Right hindlimb (tissue), 1 donor: ENCODE measurements around the gene DGKB.
"Not testable (repeated sequence)": the region's sequence is repeated elsewhere in the genome, so short reads cannot be mapped to it uniquely, and the experiment has no call there.

Experiments used
- DNase-seq: peaks from one replicate; pipeline ENCODE4 v3.0.0-alpha.2; 2018

The DGKB gene

DNA sequence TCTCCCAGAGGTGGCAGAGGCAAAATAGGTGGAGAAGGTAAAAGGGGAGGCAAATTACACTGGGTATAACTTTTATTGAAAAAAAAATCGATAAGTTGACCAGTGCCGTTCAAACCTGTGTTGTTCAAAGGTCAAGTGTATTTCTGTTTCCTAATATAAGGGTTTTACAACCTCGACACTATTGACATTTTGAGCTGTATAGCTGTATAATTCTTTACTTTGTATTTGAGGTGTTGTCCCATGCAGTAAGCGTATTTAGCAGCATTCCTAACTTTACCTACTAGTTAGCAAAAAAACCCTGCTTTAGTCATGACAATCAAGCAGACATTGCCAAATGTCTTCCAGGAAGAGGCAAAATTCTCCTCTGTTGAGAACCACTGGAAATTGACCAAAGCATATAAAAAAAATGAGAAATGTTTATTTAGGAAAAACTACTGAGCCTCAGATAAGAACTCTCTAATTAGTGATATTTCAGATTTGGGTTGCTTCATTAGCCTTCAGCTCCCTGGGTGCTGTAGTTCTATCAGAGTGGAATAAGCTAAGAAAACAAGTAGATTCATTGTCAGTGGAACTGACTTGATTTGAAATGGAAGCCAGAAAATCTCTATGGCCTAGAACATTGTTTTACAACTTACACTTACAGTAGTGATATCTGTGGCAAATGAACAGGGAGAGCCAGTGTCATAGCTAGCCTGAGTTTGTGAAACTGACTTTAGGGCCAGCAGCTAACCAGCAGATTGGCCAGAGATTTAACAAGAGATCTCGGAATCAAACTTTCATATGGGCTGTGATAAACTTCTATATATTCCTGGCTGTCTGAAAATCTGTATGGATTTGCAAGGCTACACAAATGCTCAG, 331.6 kb downstream of the DGKB start:
- no peak for DNase-seq

- DNase-seq: no peak
Observed at GRCh38 chr7:14552060-14552459, 350.5 kb downstream of the DGKB start.

DNA sequence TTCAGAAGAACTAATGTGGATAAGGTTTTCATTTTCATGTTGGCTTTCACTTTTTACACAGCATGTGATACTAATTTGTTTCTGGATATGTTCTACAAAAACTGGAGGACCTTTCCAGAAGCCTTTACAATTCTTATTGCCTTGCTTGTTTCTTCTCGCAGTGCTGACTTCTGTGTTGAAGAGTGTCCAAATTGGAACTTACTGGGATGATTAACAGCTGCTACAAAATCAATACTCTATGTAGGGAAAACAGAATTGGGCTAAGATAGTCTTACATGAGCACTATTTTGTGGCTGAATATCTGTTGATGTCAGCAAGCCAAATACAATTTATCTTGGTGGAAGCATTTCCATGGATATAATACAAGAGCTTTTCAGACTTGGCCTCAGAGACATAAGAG, 351.2 kb downstream of the DGKB start:
- DNase-seq: peak; percentile 17

- no peak for DNase-seq
Observed at GRCh38 chr7:14542624-14543023, 359.9 kb downstream of the DGKB start.

- no peak for DNase-seq
Observed at GRCh38 chr7:14521183-14521582, 381.4 kb downstream of the DGKB start.

GRCh38 chr7:14510268-14510667, 392.3 kb downstream of the DGKB start:
- DNase-seq: no peak

DNA sequence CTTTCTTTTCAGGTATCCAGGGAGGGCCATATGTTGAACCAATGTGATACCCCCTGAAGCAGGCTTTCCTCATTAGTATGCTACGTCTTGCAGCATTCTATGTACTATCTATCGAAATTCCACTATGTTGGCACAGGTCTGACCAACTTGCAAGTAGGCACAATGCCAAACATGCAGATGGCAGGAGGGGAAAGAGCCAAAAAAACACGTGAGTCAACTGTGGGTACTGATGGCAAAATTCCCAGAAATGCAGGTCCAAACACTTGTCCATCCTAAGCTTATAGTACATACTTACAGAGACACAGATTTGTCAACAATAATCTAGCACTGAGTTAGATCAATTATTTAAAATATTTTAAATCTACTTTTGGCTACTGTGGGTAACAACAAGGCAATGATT, 394.9 kb downstream of the DGKB start:
- DNase-seq: peak; percentile 43

DNA sequence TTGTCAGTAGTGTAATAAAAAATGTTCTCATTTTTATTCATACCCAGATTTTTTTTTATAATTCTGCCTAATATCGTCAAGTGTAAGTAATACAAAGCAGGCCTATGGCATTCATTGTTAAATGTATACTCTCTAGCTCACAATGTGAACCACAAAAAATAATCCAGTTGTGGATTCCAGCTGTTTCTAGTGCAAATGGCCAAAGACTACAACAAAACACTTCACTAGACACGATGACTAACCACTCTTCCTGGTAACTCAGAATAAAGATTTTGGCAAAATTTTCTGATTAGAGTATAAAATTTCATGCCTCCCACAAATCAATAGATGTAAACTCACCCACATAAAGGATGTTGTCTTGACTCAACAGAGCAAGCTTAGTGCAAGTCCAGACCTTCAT, 396.6 kb downstream of the DGKB start:
- DNase-seq: no peak

GRCh38 chr7:14504134-14504533, 398.4 kb downstream of the DGKB start:
- peak; percentile 50 for DNase-seq

DNA sequence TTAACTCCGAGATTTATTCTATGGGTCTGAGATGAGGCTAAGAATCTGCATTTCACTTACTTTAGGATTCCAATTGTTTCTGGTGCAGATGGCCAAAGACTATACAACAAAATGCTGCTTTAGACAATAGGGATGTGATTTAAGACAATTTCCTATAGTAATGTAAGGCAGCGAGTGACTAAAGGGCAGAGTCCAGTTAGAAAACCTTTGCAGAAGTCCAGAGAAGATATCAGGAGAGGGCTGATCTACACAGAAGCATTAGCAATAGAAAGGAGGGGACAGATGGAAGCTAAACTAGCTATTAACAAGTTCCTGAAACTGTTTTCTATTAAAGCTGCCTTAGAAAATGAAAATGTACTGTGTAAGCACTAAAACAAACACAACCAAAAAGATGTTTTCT, 398.9 kb downstream of the DGKB start:
- DNase-seq: no peak

DNA sequence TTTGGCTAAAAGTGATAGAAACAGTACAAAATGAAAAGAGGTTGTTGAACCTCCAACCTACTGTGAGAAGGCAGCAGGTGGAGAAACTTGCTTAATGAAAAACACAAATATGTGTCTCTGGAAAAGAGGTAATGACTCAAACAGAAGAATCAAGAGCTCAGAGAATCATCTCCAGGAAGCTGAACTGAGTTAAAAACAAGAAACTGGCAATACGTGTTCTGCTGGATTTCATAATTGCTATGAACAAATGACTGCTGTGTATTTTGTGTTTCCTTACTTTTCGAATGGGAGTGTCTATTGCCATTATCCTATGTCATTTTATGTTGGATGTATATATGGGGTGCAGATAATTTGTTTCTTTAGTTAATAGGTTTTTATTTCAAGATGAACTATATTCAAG, 401.1 kb downstream of the DGKB start:
- DNase-seq: no peak

DNA sequence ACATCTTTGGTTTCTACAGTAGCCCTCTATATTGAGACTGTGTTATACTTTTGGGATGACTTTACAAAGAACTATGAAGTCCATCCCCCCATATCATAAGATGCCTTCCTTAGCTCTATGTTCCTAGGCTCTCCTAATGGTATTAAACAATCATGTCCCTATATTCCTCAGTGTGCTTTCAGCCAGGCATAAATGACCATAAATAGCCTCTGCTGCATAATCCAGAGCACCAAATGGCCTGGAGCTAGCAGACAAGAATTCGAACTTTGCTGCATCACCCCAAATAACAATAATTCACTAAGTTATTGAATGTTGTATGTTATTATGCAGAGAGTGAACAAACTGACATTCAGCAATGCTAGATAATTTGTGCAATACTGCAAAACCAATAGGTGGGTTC, 405.2 kb downstream of the DGKB start:
- no peak for DNase-seq

DNA sequence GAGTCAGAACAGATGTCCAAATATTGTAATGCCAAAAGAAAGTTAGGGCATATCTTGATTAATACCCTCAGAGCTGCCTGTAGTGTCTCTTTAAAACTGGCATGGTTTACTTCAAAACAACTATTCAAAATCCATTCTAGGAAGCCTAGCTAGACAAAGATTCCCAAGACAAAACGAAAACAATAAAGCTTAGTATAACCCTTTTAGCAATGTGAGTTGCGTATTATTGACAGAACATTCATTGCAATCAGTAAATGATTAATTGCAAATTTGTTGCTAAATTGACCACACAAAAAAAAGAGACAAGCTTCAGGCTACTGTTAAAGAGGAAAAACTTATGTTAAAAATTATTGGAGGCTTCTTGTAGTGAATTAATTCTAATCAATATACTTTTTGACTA, 406.9 kb downstream of the DGKB start:
- no peak for DNase-seq

DNA sequence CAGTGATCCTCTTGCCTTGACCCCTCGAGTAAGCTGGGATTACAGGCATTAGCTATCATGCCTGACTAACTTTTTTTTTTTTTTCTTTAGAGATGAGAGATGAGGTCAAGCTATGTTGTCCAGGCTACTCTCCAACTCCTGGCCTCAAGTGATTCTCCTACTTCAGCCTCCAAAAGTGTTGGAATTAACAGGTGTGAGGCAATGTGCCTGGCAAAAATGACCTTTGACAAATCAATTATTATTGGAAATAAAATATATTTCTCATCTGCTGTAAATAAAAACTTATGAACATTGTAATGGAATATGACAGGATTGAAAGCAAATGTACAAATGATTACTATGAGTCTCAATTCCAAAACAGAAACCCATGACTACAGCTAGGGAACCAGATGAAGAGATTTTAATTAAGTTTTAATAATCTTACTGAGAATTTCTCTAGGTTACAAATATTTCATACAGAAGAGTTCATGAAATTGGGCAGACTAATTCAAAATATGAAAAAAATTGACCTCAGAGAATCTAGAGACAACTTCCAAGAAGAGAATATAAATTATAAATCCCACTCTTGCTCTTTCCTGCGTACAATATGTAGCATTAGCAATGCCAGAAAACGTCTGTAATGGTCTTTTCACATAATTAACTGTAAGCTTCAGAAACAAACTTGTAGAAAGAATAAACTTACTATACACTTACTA, 414.7 kb downstream of the DGKB start:
- no peak for DNase-seq

- no peak for DNase-seq
Observed at GRCh38 chr7:14483663-14484062, 418.9 kb downstream of the DGKB start.

GRCh38 chr7:14480281-14480680, 422.3 kb downstream of the DGKB start:
- no peak for DNase-seq

DNA sequence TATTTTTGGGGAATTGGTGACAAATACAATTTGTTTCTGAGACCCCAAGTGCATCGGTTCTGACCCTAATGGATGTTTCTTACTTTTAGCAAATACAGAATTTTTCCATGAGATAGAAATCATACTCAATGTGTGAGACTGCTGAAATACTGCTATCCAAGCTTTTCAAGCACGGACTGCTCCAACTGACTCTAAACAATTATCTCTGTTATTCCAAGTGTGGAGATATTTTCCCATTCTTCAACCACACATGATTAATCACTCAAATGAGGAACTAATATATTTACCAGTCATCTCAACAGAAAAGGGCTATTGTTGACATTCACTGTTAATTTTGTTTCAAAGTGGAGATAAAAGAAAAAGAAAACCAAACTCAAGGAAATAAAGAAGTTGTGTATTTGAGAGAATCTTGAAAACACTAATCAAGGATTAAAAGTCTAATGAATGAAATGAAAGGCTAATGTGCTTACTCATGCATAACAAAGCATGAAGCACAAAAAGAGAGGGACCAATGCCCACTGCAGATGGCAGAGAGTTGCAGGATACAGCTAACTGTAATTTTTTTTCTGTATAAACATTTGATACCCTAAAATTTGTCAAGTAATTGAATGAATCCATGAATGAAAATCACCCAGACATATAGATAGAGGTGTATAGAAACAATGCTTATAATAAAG, 423.6 kb downstream of the DGKB start:
- no peak for DNase-seq

GRCh38 chr7:14461716-14462115, 440.8 kb downstream of the DGKB start:
- not testable (repeated sequence) for DNase-seq

DNA sequence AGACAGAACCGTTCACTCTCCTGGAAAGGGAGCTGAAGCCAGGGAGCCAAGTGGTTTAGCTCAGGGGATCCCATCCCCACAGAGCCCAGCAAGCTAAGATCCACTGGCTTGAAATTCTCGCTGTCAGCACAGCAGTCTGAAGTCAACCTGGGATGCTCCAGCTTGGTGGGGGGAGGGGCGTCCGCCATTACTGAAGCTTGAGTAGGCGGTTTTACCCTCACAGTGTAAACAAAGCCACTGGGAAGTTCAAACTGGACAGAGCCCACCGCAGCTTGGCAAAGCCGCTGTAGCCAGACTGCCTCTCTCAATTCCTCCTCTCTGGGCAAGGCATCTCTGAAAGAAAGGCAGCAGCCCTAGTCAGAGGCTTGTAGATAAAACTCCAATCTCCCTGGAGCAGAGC, 443.7 kb downstream of the DGKB start:
- not testable (repeated sequence) for DNase-seq

DNA sequence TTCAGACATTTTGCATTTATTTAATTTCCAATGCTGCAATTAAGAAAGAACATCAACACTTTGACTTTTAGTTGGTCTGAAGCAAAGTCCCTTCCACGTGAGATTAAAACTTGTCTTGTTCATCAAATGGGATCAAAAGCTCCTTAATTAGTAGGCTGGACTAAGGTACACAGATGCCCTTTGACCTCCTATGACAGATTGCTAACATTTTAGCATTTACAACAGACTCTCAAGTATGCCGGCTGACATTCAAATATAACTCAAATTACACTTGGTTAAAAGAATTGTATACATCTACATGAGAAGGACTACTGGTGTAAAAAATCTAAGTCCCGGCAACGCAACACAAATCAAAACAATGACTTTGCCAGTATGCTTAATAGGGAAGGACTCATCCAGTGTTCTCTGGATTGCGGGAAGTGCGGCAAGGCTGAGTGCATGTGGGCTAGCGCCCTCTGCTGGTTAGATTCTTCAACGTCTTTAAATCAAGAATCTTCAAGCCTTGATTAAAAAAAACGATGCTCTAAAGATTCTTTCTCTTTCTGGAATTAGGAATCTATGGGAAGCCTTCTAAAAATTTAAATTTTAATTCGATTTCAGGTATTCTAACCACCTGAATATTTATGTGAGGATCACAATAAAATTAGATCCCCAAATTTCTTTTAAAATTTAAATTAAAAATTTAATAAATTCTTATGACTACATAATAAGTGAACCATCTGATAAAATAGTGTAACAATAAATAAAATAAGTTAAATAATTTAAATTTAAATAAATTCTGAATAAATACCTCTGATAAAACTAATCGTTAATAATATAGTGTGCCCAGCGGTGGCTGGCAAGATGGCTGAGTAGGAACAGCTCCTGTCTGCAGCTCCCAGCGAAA, 444.7 kb downstream of the DGKB start:
- peak; percentile 74 for DNase-seq

- no peak for DNase-seq
Observed at GRCh38 chr7:14449291-14449690, 453.3 kb downstream of the DGKB start.

- DNase-seq: no peak
Observed at GRCh38 chr7:14446829-14447228, 455.7 kb downstream of the DGKB start.

GRCh38 chr7:14446219-14446618, 456.3 kb downstream of the DGKB start:
- no peak for DNase-seq
